ENCODE data around the gene SAP25.

DNA sequence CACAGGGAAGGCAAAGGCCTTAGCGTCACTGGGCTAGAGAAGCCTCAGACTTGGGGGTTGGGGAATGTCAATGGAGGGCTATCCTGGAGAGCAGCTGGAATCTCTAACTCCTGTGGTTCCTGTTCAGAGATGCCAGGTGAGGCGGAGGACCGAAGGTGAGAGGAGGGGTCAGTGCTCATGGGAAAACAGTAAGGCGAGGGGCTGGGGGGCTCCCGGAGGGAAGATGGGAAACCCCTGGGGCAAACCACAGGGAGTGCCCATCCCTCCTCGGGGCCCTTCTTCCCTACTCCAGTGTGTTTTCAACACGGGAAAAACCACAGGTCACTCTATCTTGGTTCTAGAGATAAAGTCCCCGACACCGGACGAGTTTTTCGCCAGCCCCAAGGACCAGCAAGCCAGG is 8.9 kb upstream of the SAP25 start:
- TF ChIP-seq, protein P1, sequence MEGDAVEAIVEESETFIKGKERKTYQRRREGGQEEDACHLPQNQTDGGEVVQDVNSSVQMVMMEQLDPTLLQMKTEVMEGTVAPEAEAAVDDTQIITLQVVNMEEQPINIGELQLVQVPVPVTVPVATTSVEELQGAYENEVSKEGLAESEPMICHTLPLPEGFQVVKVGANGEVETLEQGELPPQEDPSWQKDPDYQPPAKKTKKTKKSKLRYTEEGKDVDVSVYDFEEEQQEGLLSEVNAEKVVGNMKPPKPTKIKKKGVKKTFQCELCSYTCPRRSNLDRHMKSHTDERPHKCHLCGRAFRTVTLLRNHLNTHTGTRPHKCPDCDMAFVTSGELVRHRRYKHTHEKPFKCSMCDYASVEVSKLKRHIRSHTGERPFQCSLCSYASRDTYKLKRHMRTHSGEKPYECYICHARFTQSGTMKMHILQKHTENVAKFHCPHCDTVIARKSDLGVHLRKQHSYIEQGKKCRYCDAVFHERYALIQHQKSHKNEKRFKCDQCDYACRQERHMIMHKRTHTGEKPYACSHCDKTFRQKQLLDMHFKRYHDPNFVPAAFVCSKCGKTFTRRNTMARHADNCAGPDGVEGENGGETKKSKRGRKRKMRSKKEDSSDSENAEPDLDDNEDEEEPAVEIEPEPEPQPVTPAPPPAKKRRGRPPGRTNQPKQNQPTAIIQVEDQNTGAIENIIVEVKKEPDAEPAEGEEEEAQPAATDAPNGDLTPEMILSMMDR (IDR thresholded peaks at IDR 0.05): no peak
- TF ChIP-seq POLR2A (IDR thresholded peaks at IDR 0.05) (no peak), POLR2AphosphoS5 (IDR thresholded peaks at IDR 0.05) (no peak)

Data from prostate gland (tissue), 2 donors.